ENCODE data around the gene CPLANE2. TPM values are rescaled to one million over a fixed set of nuclear protein-coding genes. Genes with fewer than 3 reads are reported as not detected.
"Not testable (repeated sequence)": the region's sequence is repeated elsewhere in the genome, so short reads cannot be mapped to it uniquely, and the experiment has no call there.

CPLANE2 gene
- total RNA-seq, 2 donors from 2014 or later: 9.3 to 14.6 TPM

GRCh38 chr1:16215882-16216753 is 20.9 kb downstream of the CPLANE2 start:
- DNase-seq (ENCODE audit: low spot score) (peak; percentile 67), ATAC-seq (ENCODE audit: insufficient number of reproducible peaks, low FRiP score, low read depth) (peak; percentile 28)
- no peak for TF ChIP-seq CTCF (IDR thresholded peaks at IDR 0.05)
- Histone ChIP-seq H3K4me1 (ENCODE audit: control insufficient read depth in 1 of 2, low read depth in 2 of 2) (peaks cover 0 to 13% of the 10 kb centered on the region in 2 donors), H3K27me3 (replicated peaks; ENCODE audit: insufficient read depth) (no peaks in the 10 kb centered on the region), H3K27ac (peak overlapping the region in 1 of 2 donors; percentile 23), H3K4me3 (peak overlapping the region; percentile 76), H3K36me3 (no peaks in the 10 kb centered on the region), H3K9me3 (no peaks in the 10 kb centered on the region)

GRCh38 chr1:16215240-16215639 is 21.7 kb downstream of the CPLANE2 start:
- H3K4me1 ChIP-seq (ENCODE audit: control insufficient read depth in 1 of 2, low read depth in 2 of 2): peaks cover 0 to 13% of the 10 kb centered on the region in 2 donors
- not testable (repeated sequence) for ATAC-seq (ENCODE audit: insufficient number of reproducible peaks, low FRiP score, low read depth); H3K4me3 ChIP-seq; H3K27me3 ChIP-seq (replicated peaks; ENCODE audit: insufficient read depth); H3K27ac ChIP-seq; DNase-seq (ENCODE audit: low spot score); H3K9me3 ChIP-seq; H3K36me3 ChIP-seq

GRCh38 chr1:16213544-16213943 is 23.4 kb downstream of the CPLANE2 start:
- H3K36me3 ChIP-seq; ATAC-seq (ENCODE audit: insufficient number of reproducible peaks, low FRiP score, low read depth); DNase-seq (ENCODE audit: low spot score); H3K4me3 ChIP-seq; H3K27ac ChIP-seq; H3K27me3 ChIP-seq (replicated peaks; ENCODE audit: insufficient read depth); H3K9me3 ChIP-seq: not testable (repeated sequence)
- H3K4me1 ChIP-seq (ENCODE audit: control insufficient read depth in 1 of 2, low read depth in 2 of 2): peaks cover 0 to 14% of the 10 kb centered on the region in 2 donors

DNA sequence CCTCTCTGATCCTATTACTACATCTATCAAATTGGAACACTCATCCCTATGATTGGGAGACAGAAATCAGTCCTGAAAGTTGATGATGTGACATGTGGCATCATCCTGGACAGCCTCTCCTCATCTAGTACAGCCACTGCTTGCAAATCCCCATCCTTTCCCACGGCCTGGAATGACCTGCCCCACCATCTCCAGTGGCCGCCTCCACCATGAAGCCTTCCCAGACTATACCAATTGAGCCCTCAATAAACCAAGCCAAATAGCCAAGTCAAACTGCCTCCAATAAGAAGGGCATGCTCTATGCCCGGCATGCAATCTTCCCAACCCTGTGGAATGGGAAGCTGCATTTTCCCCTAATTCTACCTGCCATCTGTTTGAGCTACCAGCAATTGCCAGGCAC is 24.0 kb downstream of the CPLANE2 start:
- Histone ChIP-seq H3K9me3 (no peaks in the 10 kb centered on the region), H3K36me3 (no peaks in the 10 kb centered on the region), H3K4me3 (no peak overlapping the region), H3K4me1 (ENCODE audit: control insufficient read depth in 1 of 2, low read depth in 2 of 2) (peaks cover 0 to 20% of the 10 kb centered on the region in 2 donors), H3K27me3 (replicated peaks; ENCODE audit: insufficient read depth) (no peaks in the 10 kb centered on the region), H3K27ac (no peak overlapping the region)
- no peak for TF ChIP-seq CTCF (IDR thresholded peaks at IDR 0.05)
- DNase-seq (ENCODE audit: low spot score) (no peak), ATAC-seq (ENCODE audit: insufficient number of reproducible peaks, low FRiP score, low read depth) (no peak)

DNA sequence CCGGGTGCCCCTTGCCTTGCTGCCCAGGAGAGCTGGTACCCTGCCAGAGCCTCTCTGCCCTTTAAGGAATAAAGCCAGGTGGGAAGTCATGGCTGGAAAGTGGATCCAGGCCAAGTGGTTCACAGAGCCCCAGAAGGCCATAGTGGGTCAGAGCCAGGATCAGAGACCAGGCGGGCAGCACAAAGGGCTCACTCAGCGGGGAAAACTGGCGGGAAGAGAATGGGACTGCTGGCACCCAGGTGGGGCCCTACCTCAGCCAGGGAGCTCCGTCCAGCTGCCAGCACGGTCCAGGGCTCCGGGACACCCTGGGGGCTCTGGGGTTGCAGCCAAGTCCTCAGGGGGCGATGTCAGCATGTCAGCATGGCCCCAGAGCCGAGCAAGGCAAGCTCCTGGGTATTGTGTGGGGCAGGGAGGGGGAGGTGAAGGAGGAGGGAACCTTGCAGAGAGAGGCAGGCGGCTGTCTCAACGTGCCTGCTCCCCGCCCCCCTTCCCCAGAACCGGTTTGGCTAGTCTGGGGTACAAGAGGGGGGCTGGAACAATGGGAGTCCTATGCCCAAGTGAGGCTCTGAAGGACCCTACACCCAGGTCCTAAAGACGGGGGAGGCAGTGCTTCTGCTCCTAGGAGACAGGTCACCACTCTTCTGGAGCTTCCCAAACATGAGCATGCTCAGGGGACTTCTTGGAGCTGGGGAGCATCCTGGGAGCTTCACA is 24.6 kb downstream of the CPLANE2 start, which contains the start of gene ARHGEF19:
TSS of gene ARHGEF19 (minus strand) at position 402 of the 711 bp plus-strand sequence. CDS start 3,598 bp downstream, outside the sequence.
- Histone ChIP-seq H3K36me3 (no peaks in the 10 kb centered on the region), H3K27me3 (replicated peaks; ENCODE audit: insufficient read depth) (no peaks in the 10 kb centered on the region), H3K27ac (no peak within 1 kb of the TSS), H3K4me3 (no peak within 1 kb of the TSS), H3K9me3 (no peaks in the 10 kb centered on the region), H3K4me1 (ENCODE audit: control insufficient read depth in 1 of 2, low read depth in 2 of 2) (peaks cover 3 to 26% of the 10 kb centered on the region in 2 donors)
- DNase-seq (ENCODE audit: low spot score) (no peak), ATAC-seq (ENCODE audit: insufficient number of reproducible peaks, low FRiP score, low read depth) (no peak)
- TF ChIP-seq CTCF (IDR thresholded peaks at IDR 0.05): no peak

DNA sequence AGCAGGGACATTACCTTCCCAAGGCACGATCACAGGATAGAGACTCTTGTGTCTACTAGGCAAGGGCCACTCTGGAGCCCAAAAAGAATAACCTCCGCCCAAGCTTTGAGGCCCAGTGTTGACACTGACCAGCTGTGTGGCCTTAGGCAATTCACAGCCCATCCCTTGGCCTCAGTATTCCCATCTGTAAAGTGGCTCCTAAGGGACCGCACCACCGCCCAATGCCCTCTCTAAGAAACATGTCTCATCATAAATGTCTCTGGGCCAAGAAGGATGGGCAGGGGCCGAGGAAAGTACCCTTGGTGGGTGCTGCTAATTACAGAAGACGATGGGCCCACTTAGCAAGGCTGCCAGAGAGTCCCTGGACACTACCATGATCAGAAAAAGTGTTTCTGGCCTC is 25.2 kb downstream of the CPLANE2 start:
- peaks cover 4 to 27% of the 10 kb centered on the region in 2 donors for H3K4me1 ChIP-seq (ENCODE audit: control insufficient read depth in 1 of 2, low read depth in 2 of 2)
- H3K27ac ChIP-seq: no peak overlapping the region
- H3K27me3 ChIP-seq (replicated peaks; ENCODE audit: insufficient read depth): no peaks in the 10 kb centered on the region
- no peak for ATAC-seq (ENCODE audit: insufficient number of reproducible peaks, low FRiP score, low read depth)
- H3K36me3 ChIP-seq: no peaks in the 10 kb centered on the region
- H3K9me3 ChIP-seq: no peaks in the 10 kb centered on the region
- TF ChIP-seq CTCF (IDR thresholded peaks at IDR 0.05): no peak
- no peak for DNase-seq (ENCODE audit: low spot score)
- H3K4me3 ChIP-seq: no peak overlapping the region
